GM19468 (cell line): ENCODE data around the gene SORBS2.

ENCODE experiments used
- ATAC-seq: cut with Tn5 transposase; IDR thresholded peaks from one replicate; pipeline ENCODE4 v1.9.1; 2021; ENCODE audit warnings: mild to moderate bottlenecking, moderate library complexity, moderate number of reproducible peaks; ENCODE audit not compliant: unreplicated experiment; ENCODE audit errors: extremely low read depth

SORBS2 gene

DNA sequence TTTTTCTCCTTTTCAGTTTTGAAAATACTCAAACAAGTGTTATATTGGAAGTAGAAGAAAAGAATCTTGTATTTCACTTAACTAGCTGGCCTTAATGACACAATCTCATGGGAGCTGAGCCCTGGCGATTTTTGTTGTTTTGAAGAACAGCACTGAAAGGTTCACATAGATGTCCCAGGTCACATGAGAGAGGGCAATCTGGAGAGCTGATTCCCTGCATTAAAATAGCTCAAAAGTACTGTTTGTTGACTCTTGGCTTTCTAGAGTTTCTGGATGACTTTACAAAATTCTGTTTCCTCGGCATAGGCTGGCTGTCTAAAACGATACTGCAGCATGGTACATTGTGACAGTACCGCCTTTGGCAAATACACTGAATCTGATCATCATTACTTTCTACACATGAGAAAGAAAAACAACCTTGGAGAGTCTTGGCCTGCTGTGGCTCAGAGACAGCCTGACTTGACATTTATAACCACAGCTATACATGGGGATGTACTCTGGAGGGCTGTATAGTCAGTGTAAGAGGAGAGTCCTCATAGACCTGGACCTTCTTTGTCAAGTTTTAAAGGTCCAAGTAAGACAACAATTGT lies 156.9 kb downstream of the SORBS2 start:
- no peak for ATAC-seq

DNA sequence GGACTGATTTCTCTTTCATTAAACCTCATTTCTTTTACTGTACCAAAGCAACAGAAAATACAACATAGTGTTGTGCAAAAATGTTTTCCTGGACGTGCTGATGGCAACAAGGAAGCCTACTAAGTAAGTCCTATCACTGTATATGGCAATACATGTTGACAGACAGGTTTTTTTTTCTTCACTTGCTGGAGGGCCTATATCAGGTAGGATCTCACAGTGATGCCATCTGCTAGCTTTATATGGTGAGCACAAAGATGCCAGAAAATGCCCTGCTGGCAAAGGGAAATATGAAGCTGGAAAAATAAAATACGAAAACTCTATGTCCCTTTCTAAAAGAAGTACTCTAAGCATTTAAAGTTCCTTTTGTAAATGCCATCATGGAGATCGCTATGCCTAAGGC lies 157.7 kb downstream of the SORBS2 start:
- ATAC-seq = no peak

DNA sequence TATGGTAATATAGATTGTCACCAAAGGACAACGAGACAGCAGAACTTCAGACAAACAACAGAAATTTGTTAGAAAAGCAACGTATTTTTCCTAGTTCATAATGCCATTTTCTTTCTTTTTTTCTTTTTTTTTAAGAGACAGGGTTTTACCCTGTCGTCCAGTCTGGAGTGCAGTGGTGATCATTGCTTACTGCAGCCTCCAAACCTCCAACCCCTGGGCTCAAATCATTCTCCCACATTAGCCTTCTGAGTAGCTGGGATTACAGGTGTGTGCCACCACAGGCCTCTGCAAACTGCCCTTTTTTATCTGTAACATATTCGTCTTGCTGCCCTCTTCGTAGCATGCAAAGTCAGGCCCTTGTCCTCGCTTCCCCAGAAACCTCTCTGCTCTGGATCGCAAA lies 160.1 kb downstream of the SORBS2 start:
- no peak for ATAC-seq

DNA sequence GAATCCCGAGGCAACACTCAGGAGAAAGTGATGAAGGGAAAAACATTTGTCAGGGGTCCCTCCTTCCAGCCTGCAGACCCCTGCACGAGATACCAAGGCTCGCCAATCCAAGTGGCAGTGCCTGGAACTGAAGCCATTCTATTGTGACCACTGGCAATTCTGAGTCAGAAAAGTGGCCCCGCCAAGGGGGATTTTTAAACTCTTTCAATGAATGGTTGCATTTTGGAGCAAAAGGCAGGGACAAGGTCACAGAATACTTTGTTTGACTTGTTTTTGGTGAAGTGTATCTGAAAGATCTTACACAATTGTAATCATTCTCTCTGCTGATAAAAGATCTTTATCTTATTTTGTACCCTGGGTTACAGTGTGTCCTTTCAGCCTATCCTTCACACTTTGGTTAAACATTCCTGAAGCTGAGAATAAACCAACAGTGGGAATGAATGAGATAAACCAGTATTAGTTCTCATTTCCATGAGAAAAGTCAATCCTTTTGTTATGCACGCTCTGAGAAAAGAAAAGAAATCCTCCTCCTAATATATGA lies 160.8 kb downstream of the SORBS2 start:
- no peak for ATAC-seq

DNA sequence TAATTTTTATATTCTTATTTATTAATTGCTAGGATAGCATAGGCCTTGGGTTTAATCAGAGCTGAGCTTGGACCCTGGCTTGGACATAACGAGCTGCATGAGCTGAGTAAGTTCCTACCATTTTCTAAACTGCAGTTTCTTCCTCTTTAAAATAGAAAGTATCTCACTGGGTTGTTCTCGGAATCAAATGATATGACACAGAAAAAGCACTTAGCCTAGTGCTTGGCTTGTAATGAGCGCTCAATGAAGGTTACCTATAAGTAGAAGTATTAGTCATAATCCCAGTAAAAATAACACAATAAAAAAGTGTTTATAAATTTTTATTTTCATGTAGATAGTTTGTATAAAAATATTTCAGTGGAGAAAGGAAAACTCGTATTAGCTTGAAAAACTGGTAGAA lies 163.4 kb downstream of the SORBS2 start:
- no peak for ATAC-seq

DNA sequence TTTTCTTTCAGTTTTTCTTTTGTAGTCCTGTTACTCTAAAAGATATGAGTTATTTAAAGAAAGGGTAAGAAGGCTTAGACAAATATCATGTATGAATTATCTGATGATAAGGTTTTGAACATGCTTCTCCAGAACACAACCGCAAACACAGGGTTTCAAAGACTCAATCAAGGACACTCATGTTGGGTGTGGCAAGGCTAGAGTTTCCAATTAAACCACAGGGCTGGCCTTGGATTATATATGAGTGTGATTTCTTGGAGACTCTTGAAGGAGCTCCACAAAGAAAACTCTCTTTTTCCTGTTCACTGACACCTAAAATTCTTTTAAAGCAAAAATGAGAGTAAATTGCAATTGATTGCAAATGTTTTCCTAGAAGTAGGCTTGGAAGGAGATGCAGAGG lies 166.6 kb downstream of the SORBS2 start:
- no peak for ATAC-seq

DNA sequence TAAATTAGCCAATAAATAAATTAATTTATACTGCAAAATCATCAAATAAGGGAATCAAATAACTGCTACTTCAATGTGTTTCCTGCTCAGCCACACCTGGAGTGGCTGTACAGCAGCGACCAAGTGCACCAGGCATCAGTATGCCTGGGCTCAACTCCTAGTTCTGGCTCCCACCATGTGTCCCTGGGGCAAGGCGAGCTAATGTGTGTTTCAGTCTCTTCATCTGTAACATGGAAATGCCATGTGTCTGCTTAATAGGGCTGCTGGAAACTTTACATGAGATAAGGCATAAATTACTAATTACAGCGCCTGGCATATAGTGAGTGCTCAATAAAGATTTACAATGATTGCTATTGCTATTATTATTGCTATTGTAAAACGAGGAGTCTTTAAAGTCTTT lies 167.6 kb downstream of the SORBS2 start:
- ATAC-seq = no peak

DNA sequence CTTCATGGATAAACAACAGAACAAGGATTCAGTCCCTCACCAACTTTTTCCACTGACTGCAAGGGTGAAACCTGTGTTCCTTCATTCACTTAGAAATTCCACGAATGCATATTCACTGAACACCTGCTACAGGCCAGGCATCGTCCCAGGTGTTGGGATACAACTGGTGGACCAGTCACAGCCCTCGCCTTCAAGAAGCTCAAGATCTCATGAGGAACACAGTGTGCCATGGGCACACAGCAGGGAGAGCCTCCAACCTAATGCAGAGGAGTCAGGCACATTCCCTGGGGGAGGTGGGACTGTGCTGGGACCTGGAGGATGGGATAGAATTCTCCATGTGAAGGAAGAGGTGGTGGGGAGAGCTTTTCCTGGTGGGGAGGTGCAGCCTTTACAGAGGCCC lies 169.1 kb downstream of the SORBS2 start:
- ATAC-seq = no peak

DNA sequence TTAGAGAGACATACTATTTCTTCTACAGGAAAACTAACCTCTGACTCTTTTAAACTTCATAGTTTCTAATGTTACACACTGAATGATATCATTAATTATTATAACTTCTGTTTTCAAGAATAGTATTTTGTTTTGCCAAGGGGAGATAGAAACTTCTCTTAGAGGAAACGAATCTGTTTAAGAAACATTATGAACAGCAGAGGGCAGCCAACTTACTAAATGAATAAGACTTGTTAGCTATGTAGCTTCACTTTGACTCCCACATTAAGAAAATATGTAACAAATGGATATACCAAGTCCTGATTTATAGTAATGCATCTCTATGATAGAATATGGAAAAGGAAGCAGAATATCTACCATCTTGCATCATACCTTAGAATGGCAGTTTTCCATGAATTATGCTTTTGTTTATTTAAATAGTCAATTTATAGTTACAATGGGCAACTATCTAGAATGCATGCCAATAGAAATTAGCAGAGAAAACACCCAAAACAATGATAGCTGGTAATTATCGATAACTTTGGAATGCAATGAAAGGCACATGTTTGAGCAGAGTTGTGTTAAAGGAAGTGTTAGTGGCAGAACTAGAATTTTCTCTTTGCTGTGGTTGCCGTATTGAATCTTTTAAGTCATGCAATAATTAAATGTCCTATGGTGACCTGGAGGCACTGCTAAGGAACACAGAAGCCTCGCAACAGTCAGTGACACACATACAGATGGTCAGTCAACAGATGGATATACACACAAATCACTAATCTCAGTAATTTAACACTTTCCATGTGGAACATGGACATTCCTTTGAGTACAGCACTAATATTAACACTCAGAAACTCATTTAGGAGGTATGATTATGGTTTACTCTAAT lies 171.0 kb downstream of the SORBS2 start:
- ATAC-seq = no peak

DNA sequence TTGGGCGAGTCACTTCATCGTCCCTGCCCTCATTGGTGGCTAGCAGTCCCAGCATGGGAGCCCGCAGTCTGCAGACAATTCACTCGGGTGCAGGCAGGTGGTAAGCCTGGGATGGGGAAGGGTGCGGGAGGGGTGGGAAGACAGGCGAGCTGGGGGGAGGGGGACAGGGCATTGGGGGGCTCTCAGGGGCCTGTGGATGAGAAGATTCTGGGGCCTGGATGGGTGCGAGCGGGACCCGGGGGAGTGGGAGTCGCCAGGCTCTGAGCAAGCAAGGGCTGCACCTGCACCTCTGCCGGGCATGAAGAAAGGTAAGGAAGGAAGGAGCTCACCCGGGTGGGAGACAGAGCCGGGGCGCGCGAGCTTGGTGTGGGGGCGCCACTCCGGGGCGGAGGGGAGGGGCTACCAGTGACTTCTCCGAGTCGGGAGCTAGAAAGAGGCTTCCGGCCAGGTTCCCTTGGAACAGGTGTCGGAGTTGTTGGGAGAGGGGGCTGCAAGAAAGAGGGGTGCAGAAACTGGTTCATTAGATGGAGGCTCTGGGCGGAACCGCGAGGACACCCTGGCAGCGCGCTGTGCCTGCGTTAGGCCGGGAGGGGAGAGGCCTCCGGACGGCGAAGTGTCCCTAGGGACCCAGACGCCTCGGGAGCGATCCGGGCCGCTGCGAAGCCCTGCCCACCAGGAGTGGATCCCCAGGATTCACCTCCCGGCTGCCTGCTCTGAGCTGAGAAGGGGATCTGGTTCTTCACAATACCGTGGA lies 173.3 kb downstream of the SORBS2 start:
- no peak for ATAC-seq

DNA sequence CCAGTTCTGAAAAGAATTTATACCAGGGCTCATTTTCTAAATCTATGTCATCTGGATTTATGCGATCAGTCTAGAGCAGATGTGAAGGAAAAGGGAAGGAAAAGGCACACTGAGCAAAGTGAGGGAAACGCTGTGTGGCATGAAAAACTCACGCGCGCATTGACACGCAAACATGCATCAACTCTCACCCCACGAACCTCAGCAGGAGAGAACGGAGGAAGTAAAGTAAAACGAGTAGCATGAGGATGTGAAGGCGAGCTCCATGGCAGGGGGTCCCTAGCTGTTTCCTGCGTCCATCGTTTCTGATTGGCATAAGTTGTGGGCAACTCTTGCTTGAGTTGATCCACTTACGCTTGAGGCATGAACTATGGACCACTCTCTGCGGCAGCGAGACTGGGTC lies 173.9 kb downstream of the SORBS2 start:
- ATAC-seq = no peak

DNA sequence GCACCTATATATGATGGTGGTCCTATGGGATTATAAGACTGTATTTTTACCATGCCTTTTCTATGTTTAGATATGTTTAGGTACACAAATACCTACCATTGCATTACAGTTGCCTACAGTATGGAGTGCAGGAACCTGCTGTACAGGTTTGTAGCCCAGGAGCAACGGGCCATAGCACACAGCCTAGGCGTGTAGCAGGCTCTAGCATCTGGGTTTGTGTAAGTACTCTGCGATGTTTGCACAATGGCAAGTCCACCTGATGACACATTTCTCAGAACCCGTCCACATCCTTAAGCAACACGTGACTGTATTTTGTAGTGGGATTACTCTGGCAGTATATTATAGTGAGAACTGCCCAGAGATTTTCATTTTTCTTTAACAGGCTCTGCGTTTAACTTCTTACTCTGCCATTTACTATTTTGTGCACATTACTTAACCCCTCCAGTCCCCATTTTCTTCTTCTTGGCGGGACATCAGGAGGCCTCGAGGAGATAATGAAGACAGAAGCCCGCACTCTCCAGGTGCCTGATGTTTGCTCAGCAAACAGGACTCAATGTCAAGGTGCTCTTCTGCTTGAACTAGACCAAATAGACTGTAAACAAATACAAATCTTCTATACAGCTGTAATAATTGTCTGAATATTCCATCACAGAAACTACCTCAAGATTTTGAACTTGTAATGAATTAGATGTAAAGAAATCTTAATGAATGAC lies 174.7 kb downstream of the SORBS2 start:
- ATAC-seq = no peak

DNA sequence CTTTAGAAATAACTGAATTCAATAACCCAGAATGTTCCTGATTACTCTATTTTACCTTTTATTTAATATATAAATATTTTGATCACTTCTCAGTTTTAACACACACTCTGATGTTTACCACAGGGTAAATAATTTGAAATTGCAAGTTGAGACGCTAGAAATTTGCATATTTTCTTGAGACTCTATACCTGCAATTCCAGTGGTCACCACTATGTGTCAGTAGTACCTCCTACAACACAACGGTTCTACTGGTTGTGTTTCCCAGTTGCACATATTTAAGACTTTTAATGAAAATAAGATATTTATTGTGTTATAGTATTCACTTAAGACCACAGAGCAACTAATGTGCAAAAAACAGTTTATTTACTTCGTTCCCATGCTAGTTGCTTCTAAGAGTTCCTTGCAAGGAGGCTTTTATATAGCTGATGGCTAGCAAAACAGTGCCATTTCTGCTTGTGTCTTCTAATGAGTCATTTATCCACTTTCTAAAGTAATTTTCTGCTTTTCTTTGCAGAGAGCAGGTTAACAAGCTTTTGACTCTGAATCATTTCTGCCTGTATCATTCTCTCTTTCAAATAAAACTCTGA lies 177.8 kb downstream of the SORBS2 start:
- no peak for ATAC-seq

DNA sequence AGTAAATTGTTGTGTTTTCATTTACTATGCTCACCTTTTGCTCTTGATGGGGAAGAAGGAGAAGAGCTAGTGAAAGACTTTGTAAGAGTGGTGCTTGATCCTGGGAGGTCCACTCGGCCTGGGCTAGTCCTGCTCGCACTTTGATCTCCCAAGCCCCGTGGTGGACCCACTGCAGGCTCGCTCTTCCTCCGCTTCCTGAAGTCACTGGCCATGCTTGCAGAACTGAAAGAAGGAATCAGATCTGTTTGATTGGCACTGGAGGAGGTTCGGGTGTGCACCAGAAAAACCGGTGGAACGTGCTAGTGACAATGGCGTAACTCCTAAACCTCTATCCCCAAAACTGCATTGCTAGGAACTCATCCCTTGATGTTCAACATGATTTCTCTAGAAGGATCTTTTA lies 185.2 kb downstream of the SORBS2 start:
- ATAC-seq = no peak

DNA sequence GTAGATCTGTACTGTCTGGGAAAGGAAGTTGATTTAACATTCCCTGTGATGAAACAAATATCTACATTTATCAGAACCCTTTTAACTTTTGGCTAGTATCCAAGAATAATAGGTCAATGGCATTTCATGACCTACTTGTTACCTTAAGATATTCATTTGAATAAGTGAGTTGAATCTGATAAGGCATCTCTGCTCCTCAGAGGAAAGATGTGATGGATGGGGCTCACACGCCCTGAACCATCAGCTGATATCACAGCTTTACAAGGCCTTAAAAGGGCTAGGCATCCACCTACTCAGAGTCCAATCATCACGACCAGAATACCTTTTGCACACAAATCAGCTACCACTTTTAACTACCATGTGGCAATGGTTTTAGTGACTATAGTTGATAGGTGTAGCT lies 186.5 kb downstream of the SORBS2 start:
- no peak for ATAC-seq

DNA sequence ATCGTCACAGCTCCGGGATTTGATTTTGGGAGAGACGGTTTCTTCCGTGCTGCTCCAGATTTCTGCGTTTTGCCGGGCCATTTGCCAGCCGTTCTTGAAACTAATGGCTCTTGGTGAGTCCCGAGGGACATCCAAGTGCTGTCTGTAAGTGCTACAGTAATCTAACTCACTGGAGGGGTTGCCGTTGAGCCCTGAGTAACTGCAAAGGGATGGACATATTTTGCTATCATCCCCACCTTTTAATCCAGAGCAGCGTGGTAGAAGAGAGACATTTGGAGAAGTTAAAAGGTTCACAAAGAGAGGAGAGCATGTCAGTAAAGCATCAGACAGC lies 187.8 kb downstream of the SORBS2 start:
- ATAC-seq = no peak

DNA sequence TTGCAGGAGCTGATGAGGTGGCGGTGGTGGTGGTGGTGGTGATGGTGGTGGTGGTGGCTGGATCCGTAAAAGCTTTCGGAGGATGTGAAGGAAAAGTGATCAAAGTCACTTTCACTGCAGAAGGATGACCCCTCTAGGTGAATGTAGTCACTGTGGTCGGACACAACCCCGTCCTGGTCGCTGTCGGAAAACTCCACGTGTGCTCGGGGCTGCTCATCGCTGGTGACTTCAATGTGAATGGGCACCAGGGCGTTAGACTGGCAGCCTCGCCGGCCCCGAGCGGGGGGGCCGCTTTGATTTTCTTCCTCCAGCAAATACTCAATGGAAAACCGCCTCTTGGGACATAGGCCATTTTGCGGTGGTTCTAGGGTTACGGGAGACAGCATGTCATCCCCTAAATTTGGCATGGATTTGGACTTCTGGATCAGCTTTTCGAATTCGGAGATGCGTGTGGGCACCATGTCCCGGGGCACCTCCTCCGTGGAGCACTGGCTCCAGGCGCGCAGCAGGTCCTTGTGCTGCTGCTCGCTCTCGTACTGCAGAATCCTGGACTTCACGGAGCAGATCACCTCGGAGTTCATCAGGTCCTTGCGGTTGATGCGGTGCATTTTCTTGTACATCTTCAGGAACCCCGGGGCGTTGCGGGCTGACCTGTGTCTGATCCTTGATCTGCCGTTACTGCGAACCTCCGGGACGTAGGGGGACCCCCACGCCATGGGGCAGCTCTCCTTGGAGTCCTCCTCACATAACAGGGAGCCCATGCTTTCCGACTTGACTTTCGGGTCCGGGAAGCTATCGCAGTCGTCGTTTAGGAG lies 188.3 kb downstream of the SORBS2 start:
- no peak for ATAC-seq

DNA sequence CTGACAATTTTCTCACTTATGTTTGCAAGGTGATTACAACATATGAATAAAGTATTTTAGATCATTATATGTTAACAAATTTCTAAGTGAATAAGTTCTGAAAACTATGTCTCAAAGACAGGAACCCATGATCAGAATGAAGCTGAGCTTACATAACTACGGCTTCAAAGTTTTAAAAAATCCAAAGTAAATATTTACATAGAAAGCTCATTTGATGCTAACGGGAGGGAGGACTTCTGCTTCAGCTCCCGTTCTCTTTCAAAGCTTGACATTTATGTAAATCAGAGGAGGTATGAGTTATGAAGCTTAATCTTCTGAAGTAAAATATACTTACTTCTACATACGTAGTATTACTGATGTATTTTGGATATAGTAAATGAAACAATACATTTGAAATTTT lies 203.8 kb downstream of the SORBS2 start:
- no peak for ATAC-seq

DNA sequence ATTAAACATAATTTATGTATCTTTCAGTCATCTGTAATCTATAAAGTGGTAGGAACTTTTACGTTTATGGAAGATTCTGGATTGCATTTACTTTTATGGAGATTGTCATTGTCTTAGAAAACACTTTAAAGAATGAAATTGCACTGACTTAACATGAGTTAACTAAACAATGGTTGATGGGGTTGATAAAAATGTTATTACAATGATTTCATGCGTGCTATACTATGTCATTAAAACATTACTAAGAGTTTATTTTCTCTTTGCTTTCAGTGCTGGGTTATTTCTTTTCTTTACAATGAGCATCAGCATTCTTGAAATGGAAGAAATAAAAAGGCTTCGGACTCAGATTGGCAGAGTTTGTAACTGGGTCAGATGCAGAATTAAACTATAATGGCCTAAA lies 209.6 kb downstream of the SORBS2 start:
- no peak for ATAC-seq
